Neural crest cell (in vitro differentiated cells): ENCODE measurements around the gene PNMA5. TPM values are rescaled to one million over a fixed set of nuclear protein-coding genes. Genes with fewer than 3 reads are reported as not detected.
"Not testable (repeated sequence)": the region's sequence is repeated elsewhere in the genome, so short reads cannot be mapped to it uniquely, and the experiment has no call there.

Experiments
- DNase-seq: peaks from one replicate; pipeline ENCODE4 v3.0.0; 2021; ENCODE audit warnings: low read depth, mixed read lengths, low spot score
- H3K27ac Mint-ChIP-seq: one replicate; pipeline ENCODE4 v1.8.0; 2021; ENCODE audit warnings: mild to moderate bottlenecking, mixed read lengths; ENCODE audit not compliant: unreplicated experiment
- H3K27me3 Mint-ChIP-seq: 2 replicates; pipeline ENCODE4 v1.8.0; 2021; ENCODE audit warnings: low read depth, mild to moderate bottlenecking, mixed read lengths
- H3K36me3 Mint-ChIP-seq: 2 replicates; pipeline ENCODE4 v1.8.0; 2021; ENCODE audit warnings: low read depth, mild to moderate bottlenecking, mixed read lengths
- H3K4me1 Mint-ChIP-seq: 2 replicates; pipeline ENCODE4 v1.8.0; 2021; ENCODE audit warnings: mixed read lengths
- H3K4me3 Mint-ChIP-seq: one replicate; pipeline ENCODE4 v1.8.0; 2021; ENCODE audit warnings: mild to moderate bottlenecking, mixed read lengths
- H3K9me3 Mint-ChIP-seq: 2 replicates; pipeline ENCODE4 v1.8.0; 2021; ENCODE audit warnings: mixed read lengths
- CTCF ChIP-seq: fragments of 200-600 bp; sonication (generic); conservative IDR thresholded peaks from 2 replicates; pipeline ENCODE4 v1.5.0; 2021; ENCODE audit warnings: antibody characterized with exemption, mild to moderate bottlenecking
- long read RNA-seq: library from polyadenylated mRNA; unstranded; transcript quantifications from one replicate; pipeline ENCODE4 v2.0.0, GENCODE V29; 2020
- total RNA-seq: library from RNA; stranded (reverse); gene quantifications from 2 replicates; pipeline ENCODE4 v1.2.1, GENCODE V29; 2021

PNMA5 gene
- total RNA-seq: not detected in 2 replicates
- long read RNA-seq: 0 reads

- Mint-ChIP-seq H3K36me3 (no peaks in the 10 kb centered on the region), H3K27ac (no peak within 1 kb of the TSS), H3K27me3 (no peaks in the 10 kb centered on the region), H3K4me3 (no peak within 1 kb of the TSS), H3K9me3 (peaks cover 5% of the 10 kb centered on the region), H3K4me1 (no peaks in the 10 kb centered on the region)
- no peak for TF ChIP-seq CTCF
- DNase-seq: no peak
Measured at GRCh38 chrX:152993933-152994332, at the start of gene PNMA5. Gene PNMA5 (minus strand): TSS chrX:152994116. CDS start chrX:152991598, 2,518 bp downstream.

GRCh38 chrX:153032397-153033118, 38.6 kb upstream of the PNMA5 start:
- H3K9me3 Mint-ChIP-seq: peaks cover 2% of the 10 kb centered on the region
- no peaks in the 10 kb centered on the region for H3K36me3 Mint-ChIP-seq
- peak overlapping the region; percentile 27 for H3K27ac Mint-ChIP-seq
- no peaks in the 10 kb centered on the region for H3K27me3 Mint-ChIP-seq
- peak; percentile 79 for TF ChIP-seq CTCF
- no peaks in the 10 kb centered on the region for H3K4me1 Mint-ChIP-seq
- no peak overlapping the region for H3K4me3 Mint-ChIP-seq
- DNase-seq: peak; percentile 80

GRCh38 chrX:153030801-153031200, 36.9 kb upstream of the PNMA5 start:
- no peaks in the 10 kb centered on the region for H3K4me1 Mint-ChIP-seq
- H3K9me3 Mint-ChIP-seq: peaks cover 4% of the 10 kb centered on the region
- no peaks in the 10 kb centered on the region for H3K27me3 Mint-ChIP-seq
- H3K27ac Mint-ChIP-seq: no peak overlapping the region
- H3K4me3 Mint-ChIP-seq: no peak overlapping the region
- no peak for TF ChIP-seq CTCF
- DNase-seq: no peak
- no peaks in the 10 kb centered on the region for H3K36me3 Mint-ChIP-seq

GRCh38 chrX:153029875-153030274, 36.0 kb upstream of the PNMA5 start:
- no peaks in the 10 kb centered on the region for H3K4me1 Mint-ChIP-seq
- H3K9me3 Mint-ChIP-seq: peaks cover 8% of the 10 kb centered on the region
- H3K36me3 Mint-ChIP-seq: no peaks in the 10 kb centered on the region
- DNase-seq: no peak
- no peaks in the 10 kb centered on the region for H3K27me3 Mint-ChIP-seq
- TF ChIP-seq CTCF: no peak
- no peak overlapping the region for H3K27ac Mint-ChIP-seq
- no peak overlapping the region for H3K4me3 Mint-ChIP-seq

- DNase-seq: no peak
- Mint-ChIP-seq H3K9me3 (peaks cover 8% of the 10 kb centered on the region), H3K36me3 (no peaks in the 10 kb centered on the region)
Measured at GRCh38 chrX:153029162-153029561, 35.2 kb upstream of the PNMA5 start.

GRCh38 chrX:153028487-153028886, 34.6 kb upstream of the PNMA5 start:
- not testable (repeated sequence) for H3K9me3 Mint-ChIP-seq, H3K27me3 Mint-ChIP-seq, H3K27ac Mint-ChIP-seq, DNase-seq, H3K4me3 Mint-ChIP-seq, H3K36me3 Mint-ChIP-seq, H3K4me1 Mint-ChIP-seq

More at GRCh38 chrX:153029162-153029561, 35.2 kb upstream of the PNMA5 start:
- Mint-ChIP-seq H3K4me3 (no peak overlapping the region), H3K4me1 (no peaks in the 10 kb centered on the region), H3K27me3 (no peaks in the 10 kb centered on the region), H3K27ac (no peak overlapping the region)
- no peak for TF ChIP-seq CTCF

- not testable (repeated sequence) for H3K27ac Mint-ChIP-seq, H3K4me3 Mint-ChIP-seq, H3K9me3 Mint-ChIP-seq, DNase-seq, H3K36me3 Mint-ChIP-seq, H3K27me3 Mint-ChIP-seq, H3K4me1 Mint-ChIP-seq
Measured at GRCh38 chrX:153026501-153026900, 32.6 kb upstream of the PNMA5 start.
